Natural killer cell treated with Interleukin-12 subunit alpha and Interleukin-12 subunit beta and Interleukin-15 and Interleukin-18, amount 100 ng/mL, for 72 hours (primary cell): Measurements from ENCODE around the gene SLCO4C1. TPM values are rescaled to one million over a fixed set of nuclear protein-coding genes. Genes with fewer than 3 reads are reported as not detected.

Experiments used
- total RNA-seq, 2 donors: library from RNA; stranded (reverse); gene quantifications; one replicate each; pipeline ENCODE4 v1.2.3, GENCODE V29; 2022

SLCO4C1 gene
- total RNA-seq, 2 donors from 2014 or later = 1.1 to 7.4 TPM

Other genes with a start within 250 kb of the SLCO4C1 start
- not detected for gene SLCO6A1, start 202.7 kb upstream of the SLCO4C1 start, total RNA-seq